ENCODE measurements around the gene JPH3. TPM values are rescaled to one million over a fixed set of nuclear protein-coding genes. Genes with fewer than 3 reads are reported as not detected.
"Not testable (repeated sequence)": the region's sequence is repeated elsewhere in the genome, so short reads cannot be mapped to it uniquely, and the experiment has no call there.

JPH3 gene
- total RNA-seq, 1 experiment from 2014 or later: 0.57 TPM

- intact Hi-C loops (cut with micrococcal nuclease; ENCODE audit: unreplicated experiment): no loop called here
- Mint-ChIP-seq H3K27ac (ENCODE audit: unreplicated experiment) (no peak overlapping the region), H3K9me3 (ENCODE audit: low read depth, unreplicated experiment) (no peaks in the 10 kb centered on the region), H3K27me3 (ENCODE audit: unreplicated experiment) (peaks cover 75% of the 10 kb centered on the region), H3K4me1 (ENCODE audit: low read depth, unreplicated experiment) (no peaks in the 10 kb centered on the region), H3K36me3 (ENCODE audit: insufficient read depth, unreplicated experiment) (peaks cover 4% of the 10 kb centered on the region), H3K4me3 (ENCODE audit: low read depth, unreplicated experiment) (no peak overlapping the region)
- CTCF ChIA-PET: no interaction called here
- no peak for TF ChIP-seq CTCF (IDR thresholded peaks at IDR 0.05; ENCODE audit: unreplicated experiment)
- no TSS peak for BruUV-seq (replicated peaks)
- no peak for DNase-seq
These were observed 76.3 kb downstream of the JPH3 start for GRCh38 chr16:87678618-87679017.

GRCh38 chr16:87679593-87680271 is 77.4 kb downstream of the JPH3 start:
- Mint-ChIP-seq H3K4me1 (ENCODE audit: low read depth, unreplicated experiment) (no peaks in the 10 kb centered on the region), H3K27ac (ENCODE audit: unreplicated experiment) (no peak overlapping the region), H3K36me3 (ENCODE audit: insufficient read depth, unreplicated experiment) (peaks cover 4% of the 10 kb centered on the region), H3K9me3 (ENCODE audit: low read depth, unreplicated experiment) (no peaks in the 10 kb centered on the region), H3K4me3 (ENCODE audit: low read depth, unreplicated experiment) (no peak overlapping the region), H3K27me3 (ENCODE audit: unreplicated experiment) (peaks cover 70% of the 10 kb centered on the region)
- no peak for DNase-seq
- no peak for TF ChIP-seq CTCF (IDR thresholded peaks at IDR 0.05; ENCODE audit: unreplicated experiment)
- CTCF ChIA-PET: no interaction called here
- BruUV-seq (replicated peaks): no TSS peak
- intact Hi-C loops (cut with micrococcal nuclease; ENCODE audit: unreplicated experiment): no loop called here

- intact Hi-C loops (cut with micrococcal nuclease; ENCODE audit: unreplicated experiment): no loop called here
- H3K4me1 Mint-ChIP-seq (ENCODE audit: low read depth, unreplicated experiment): no peaks in the 10 kb centered on the region
- peaks cover 4% of the 10 kb centered on the region for H3K36me3 Mint-ChIP-seq (ENCODE audit: insufficient read depth, unreplicated experiment)
- DNase-seq: no peak
- H3K27me3 Mint-ChIP-seq (ENCODE audit: unreplicated experiment): peaks cover 66% of the 10 kb centered on the region
- no peak for TF ChIP-seq CTCF (IDR thresholded peaks at IDR 0.05; ENCODE audit: unreplicated experiment)
- H3K9me3 Mint-ChIP-seq (ENCODE audit: low read depth, unreplicated experiment): no peaks in the 10 kb centered on the region
- H3K4me3 Mint-ChIP-seq (ENCODE audit: low read depth, unreplicated experiment): no peak overlapping the region
- H3K27ac Mint-ChIP-seq (ENCODE audit: unreplicated experiment): no peak overlapping the region
- no TSS peak for BruUV-seq (replicated peaks)
- CTCF ChIA-PET: interaction anchor here (0.7 kb wide), 1 partner anchor 188 kb away, joined by 3 read pairs; no protein-coding TSS in a partner anchor
These were observed 78.0 kb downstream of the JPH3 start for GRCh38 chr16:87680272-87680644.

- H3K4me1 Mint-ChIP-seq (ENCODE audit: low read depth, unreplicated experiment); H3K9me3 Mint-ChIP-seq (ENCODE audit: low read depth, unreplicated experiment); BruUV-seq (replicated peaks); H3K4me3 Mint-ChIP-seq (ENCODE audit: low read depth, unreplicated experiment); intact Hi-C loops (cut with micrococcal nuclease; ENCODE audit: unreplicated experiment); H3K36me3 Mint-ChIP-seq (ENCODE audit: insufficient read depth, unreplicated experiment); DNase-seq: not testable (repeated sequence)
- CTCF ChIA-PET: interaction anchor here (0.7 kb wide), 1 partner anchor 187 kb away, joined by 3 read pairs; no protein-coding TSS in a partner anchor
- H3K27ac Mint-ChIP-seq (ENCODE audit: unreplicated experiment): peak overlapping the region; percentile 30
- H3K27me3 Mint-ChIP-seq (ENCODE audit: unreplicated experiment): peaks cover 66% of the 10 kb centered on the region
These were observed 78.8 kb downstream of the JPH3 start for GRCh38 chr16:87681051-87681602.

Measured in Calu3 (cell line).